Liver (tissue), 9 donors: ENCODE results near the gene SPTLC3. TPM values are rescaled to one million over a fixed set of nuclear protein-coding genes. Genes with fewer than 3 reads are reported as not detected.

Experiments
- DNase-seq: peaks from one replicate; pipeline ENCODE4 v3.0.0-alpha.2; 2017; ENCODE audit warnings: low spot score
- H3K27ac ChIP-seq, 2 donors: one replicate each; pipeline ENCODE4 v1.7.0; 2013; ENCODE audit warnings: inconsistent platforms in 2 of 2, low read length in 2 of 2, control low read depth in 1 of 2, low read depth in 1 of 2, mild to moderate bottlenecking in 1 of 2
- H3K27me3 ChIP-seq, 4 donors: one replicate each; pipeline versions ENCODE4 v1.6.1 to v1.7.0; 2013; ENCODE audit warnings: low read length in 3 of 4, inconsistent platforms in 1 of 4, mild to moderate bottlenecking in 1 of 4, moderate library complexity in 1 of 4; ENCODE audit not compliant: control insufficient read depth in 4 of 4, insufficient read depth in 4 of 4
- H3K36me3 ChIP-seq, 4 donors: one replicate each; pipeline versions ENCODE4 v1.6.1 to v1.7.0; 2013; ENCODE audit warnings: low read length in 3 of 4, mild to moderate bottlenecking in 3 of 4, low read depth in 1 of 4, moderate library complexity in 1 of 4; ENCODE audit not compliant: control insufficient read depth in 4 of 4, insufficient read depth in 3 of 4
- H3K4me1 ChIP-seq, 4 donors: one replicate each; pipeline versions ENCODE4 v1.6.1 to v1.7.0; 2013; ENCODE audit warnings: low read length in 3 of 4, mild to moderate bottlenecking in 3 of 4, moderate library complexity in 1 of 4; ENCODE audit not compliant: control insufficient read depth in 4 of 4, insufficient read depth in 4 of 4
- H3K4me3 ChIP-seq, 3 donors: one replicate each; pipeline versions ENCODE4 v1.6.1 to v1.7.0; 2013; ENCODE audit warnings: low read length in 3 of 3, control low read depth in 1 of 3, low read depth in 1 of 3, mild to moderate bottlenecking in 1 of 3
- H3K9ac ChIP-seq, 2 donors: one replicate each; pipeline ENCODE4 v1.7.0; 2013; ENCODE audit warnings: low read length in 2 of 2, mild to moderate bottlenecking in 2 of 2, moderate library complexity in 2 of 2, control low read depth in 1 of 2, low read depth in 1 of 2
- H3K9me3 ChIP-seq, 4 donors: one replicate each; pipeline versions ENCODE4 v1.6.1 to v1.7.0; 2013; ENCODE audit warnings: low read length in 3 of 4; ENCODE audit not compliant: control insufficient read depth in 4 of 4
- EGR1 ChIP-seq, 2 donors: IDR thresholded peaks; 2 replicates each; pipeline ENCODE4 v1.6.1; 2016 to 2018; ENCODE audit warnings: antibody characterized with exemption in 2 of 2, low read depth in 2 of 2
- FOXA1 ChIP-seq: IDR thresholded peaks from 2 replicates; pipeline ENCODE4 v1.6.1; 2016; ENCODE audit warnings: antibody characterized with exemption
- FOXA2 ChIP-seq: IDR thresholded peaks from 2 replicates; pipeline ENCODE4 v1.6.1; 2016; ENCODE audit warnings: antibody characterized with exemption
- GABPA ChIP-seq, 2 donors: IDR thresholded peaks in 1 of 2; conservative IDR thresholded peaks in 1 of 2; 2 replicates each; pipeline ENCODE4 v1.6.1; 2016; ENCODE audit warnings: antibody characterized with exemption in 2 of 2, mild to moderate bottlenecking in 1 of 2, moderate library complexity in 1 of 2
- HNF4A ChIP-seq, 2 donors: conservative IDR thresholded peaks; 2 replicates each; pipeline ENCODE4 v1.6.1; 2016; ENCODE audit warnings: antibody characterized with exemption in 2 of 2, mild to moderate bottlenecking in 2 of 2
- HNF4G ChIP-seq: IDR thresholded peaks from 2 replicates; pipeline ENCODE4 v1.6.1; 2016; ENCODE audit warnings: antibody characterized with exemption
- JUND ChIP-seq, 2 donors: IDR thresholded peaks; 2 replicates each; pipeline ENCODE4 v1.6.1; 2016; ENCODE audit warnings: antibody characterized with exemption in 2 of 2
- NR2F2 ChIP-seq: IDR thresholded peaks from 2 replicates; pipeline ENCODE4 v1.6.1; 2016; ENCODE audit warnings: antibody characterized with exemption
- RAD21 ChIP-seq, 2 donors: IDR thresholded peaks; 2 replicates each; pipeline ENCODE4 v1.6.1; 2016; ENCODE audit warnings: antibody characterized with exemption in 2 of 2, mild to moderate bottlenecking in 2 of 2
- TAF1 ChIP-seq: conservative IDR thresholded peaks from 2 replicates; pipeline ENCODE4 v1.6.1; 2016; ENCODE audit warnings: antibody characterized with exemption, mild to moderate bottlenecking
- YY1 ChIP-seq: IDR thresholded peaks from 2 replicates; pipeline ENCODE4 v1.6.1; 2016; ENCODE audit warnings: antibody characterized with exemption, mild to moderate bottlenecking
- WGBS: extraction: QIAGEN DNeasy Blood & Tissue Kit; methylation state at CpG from one replicate; pipeline ENCODE4 v1.1.7; 2013; 5-methylcytosine and 5-hydroxymethylcytosine counted together
- polyA plus RNA-seq, 2 donors: library from polyadenylated mRNA; stranded (reverse) in 1 of 2; unstranded in 1 of 2; fragments of 200-250 nt in 1 of 2; fragments of >200 nt in 1 of 2; fragmentation: Nextera tagmentation in 1 of 2; extraction: Ambion mirVana in 1 of 2; gene quantifications; one replicate each; pipeline versions ENCODE4 v1.2.1 to v1.2.3, GENCODE V29; 2013 to 2015
- total RNA-seq, 2 donors: library from RNA; depleted of rRNA; stranded (reverse); fragments of >200 nt; gene quantifications; one replicate each; pipeline ENCODE4 v1.2.3, GENCODE V29; 2014
- TF ChIP-seq, protein P1 (sequence below): fragments of 150-350 bp; IDR thresholded peaks from 2 replicates; pipeline ENCODE4 v1.5.1; 2017; ENCODE audit warnings: improper control_type of control experiment, low read depth, low read length; ENCODE audit not compliant: missing input control
- TF ChIP-seq, protein P2 (sequence below): IDR thresholded peaks from 2 replicates; pipeline ENCODE4 v1.6.1; 2016; ENCODE audit warnings: antibody characterized with exemption, mild to moderate bottlenecking
- TF ChIP-seq, protein P3 (sequence below): IDR thresholded peaks from 2 replicates; pipeline ENCODE4 v1.6.1; 2016; ENCODE audit warnings: antibody characterized with exemption
- TF ChIP-seq, protein P4 (sequence below): IDR thresholded peaks from 2 replicates; pipeline ENCODE4 v1.6.1; 2016; ENCODE audit warnings: antibody characterized with exemption
- TF ChIP-seq, protein P5 (sequence below): IDR thresholded peaks from 2 replicates; pipeline ENCODE4 v1.6.1; 2016; ENCODE audit warnings: antibody characterized with exemption
- donor health status: healthy.
- donor health status: healthy.
- donor health status: healthy.
- donor health status: healthy.
- donor health status: healthy.

Gene SPTLC3
- total and polyA plus RNA-seq, 4 donors = 4.2 to 40.9 (median 20.4) TPM

DNA sequence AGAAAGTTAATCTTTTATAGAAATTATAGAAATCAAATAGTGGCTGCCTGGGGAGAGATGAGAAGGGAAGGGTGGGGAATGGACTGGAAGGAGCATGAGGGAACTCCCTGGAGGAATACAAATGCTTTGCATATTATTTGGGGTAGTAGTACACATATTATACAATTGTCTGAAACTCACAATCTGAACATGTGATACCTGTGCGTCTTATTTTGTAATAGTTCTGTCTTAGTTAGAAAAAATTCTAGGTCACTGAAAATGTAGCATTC lies 30.7 kb upstream of the SPTLC3 start:
- peak overlapping the region in 1 of 3 donors; percentile 14 for H3K4me3 ChIP-seq
- H3K4me1 ChIP-seq = peaks cover 1 to 24% (median 12%) of the 10 kb centered on the region in 4 donors
- no peaks in the 10 kb centered on the region for H3K27me3 ChIP-seq
- H3K36me3 ChIP-seq = no peaks in the 10 kb centered on the region
- WGBS = 46% methylated on average over 1 of the region's 1 CpG
- TF ChIP-seq, protein P1, sequence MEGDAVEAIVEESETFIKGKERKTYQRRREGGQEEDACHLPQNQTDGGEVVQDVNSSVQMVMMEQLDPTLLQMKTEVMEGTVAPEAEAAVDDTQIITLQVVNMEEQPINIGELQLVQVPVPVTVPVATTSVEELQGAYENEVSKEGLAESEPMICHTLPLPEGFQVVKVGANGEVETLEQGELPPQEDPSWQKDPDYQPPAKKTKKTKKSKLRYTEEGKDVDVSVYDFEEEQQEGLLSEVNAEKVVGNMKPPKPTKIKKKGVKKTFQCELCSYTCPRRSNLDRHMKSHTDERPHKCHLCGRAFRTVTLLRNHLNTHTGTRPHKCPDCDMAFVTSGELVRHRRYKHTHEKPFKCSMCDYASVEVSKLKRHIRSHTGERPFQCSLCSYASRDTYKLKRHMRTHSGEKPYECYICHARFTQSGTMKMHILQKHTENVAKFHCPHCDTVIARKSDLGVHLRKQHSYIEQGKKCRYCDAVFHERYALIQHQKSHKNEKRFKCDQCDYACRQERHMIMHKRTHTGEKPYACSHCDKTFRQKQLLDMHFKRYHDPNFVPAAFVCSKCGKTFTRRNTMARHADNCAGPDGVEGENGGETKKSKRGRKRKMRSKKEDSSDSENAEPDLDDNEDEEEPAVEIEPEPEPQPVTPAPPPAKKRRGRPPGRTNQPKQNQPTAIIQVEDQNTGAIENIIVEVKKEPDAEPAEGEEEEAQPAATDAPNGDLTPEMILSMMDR = no peak
- no peak for TF ChIP-seq GABPA (IDR thresholded peaks at IDR 0.05 in 1 of 2, conservative IDR thresholded peaks at IDR 0.05 in 1 of 2)
- TF ChIP-seq HNF4A (conservative IDR thresholded peaks at IDR 0.05) = no peak
- TF ChIP-seq YY1 = no peak
- TF ChIP-seq RAD21 (IDR thresholded peaks at IDR 0.05) = no peak
- TF ChIP-seq, protein P2, sequence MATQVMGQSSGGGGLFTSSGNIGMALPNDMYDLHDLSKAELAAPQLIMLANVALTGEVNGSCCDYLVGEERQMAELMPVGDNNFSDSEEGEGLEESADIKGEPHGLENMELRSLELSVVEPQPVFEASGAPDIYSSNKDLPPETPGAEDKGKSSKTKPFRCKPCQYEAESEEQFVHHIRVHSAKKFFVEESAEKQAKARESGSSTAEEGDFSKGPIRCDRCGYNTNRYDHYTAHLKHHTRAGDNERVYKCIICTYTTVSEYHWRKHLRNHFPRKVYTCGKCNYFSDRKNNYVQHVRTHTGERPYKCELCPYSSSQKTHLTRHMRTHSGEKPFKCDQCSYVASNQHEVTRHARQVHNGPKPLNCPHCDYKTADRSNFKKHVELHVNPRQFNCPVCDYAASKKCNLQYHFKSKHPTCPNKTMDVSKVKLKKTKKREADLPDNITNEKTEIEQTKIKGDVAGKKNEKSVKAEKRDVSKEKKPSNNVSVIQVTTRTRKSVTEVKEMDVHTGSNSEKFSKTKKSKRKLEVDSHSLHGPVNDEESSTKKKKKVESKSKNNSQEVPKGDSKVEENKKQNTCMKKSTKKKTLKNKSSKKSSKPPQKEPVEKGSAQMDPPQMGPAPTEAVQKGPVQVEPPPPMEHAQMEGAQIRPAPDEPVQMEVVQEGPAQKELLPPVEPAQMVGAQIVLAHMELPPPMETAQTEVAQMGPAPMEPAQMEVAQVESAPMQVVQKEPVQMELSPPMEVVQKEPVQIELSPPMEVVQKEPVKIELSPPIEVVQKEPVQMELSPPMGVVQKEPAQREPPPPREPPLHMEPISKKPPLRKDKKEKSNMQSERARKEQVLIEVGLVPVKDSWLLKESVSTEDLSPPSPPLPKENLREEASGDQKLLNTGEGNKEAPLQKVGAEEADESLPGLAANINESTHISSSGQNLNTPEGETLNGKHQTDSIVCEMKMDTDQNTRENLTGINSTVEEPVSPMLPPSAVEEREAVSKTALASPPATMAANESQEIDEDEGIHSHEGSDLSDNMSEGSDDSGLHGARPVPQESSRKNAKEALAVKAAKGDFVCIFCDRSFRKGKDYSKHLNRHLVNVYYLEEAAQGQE = no peak
- no peak for TF ChIP-seq FOXA2
- TF ChIP-seq FOXA1 = no peak
- TF ChIP-seq, protein P3, sequence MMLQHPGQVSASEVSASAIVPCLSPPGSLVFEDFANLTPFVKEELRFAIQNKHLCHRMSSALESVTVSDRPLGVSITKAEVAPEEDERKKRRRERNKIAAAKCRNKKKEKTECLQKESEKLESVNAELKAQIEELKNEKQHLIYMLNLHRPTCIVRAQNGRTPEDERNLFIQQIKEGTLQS = no peak
- no peak for TF ChIP-seq EGR1 (IDR thresholded peaks at IDR 0.05; ENCODE audit: low read depth in 2 of 2)
- H3K9me3 ChIP-seq = no peaks in the 10 kb centered on the region
- peak overlapping the region in 1 of 2 donors; percentile 25 for H3K27ac ChIP-seq
- DNase-seq = no peak
- peak overlapping the region in 1 of 2 donors; percentile 39 for H3K9ac ChIP-seq

DNA sequence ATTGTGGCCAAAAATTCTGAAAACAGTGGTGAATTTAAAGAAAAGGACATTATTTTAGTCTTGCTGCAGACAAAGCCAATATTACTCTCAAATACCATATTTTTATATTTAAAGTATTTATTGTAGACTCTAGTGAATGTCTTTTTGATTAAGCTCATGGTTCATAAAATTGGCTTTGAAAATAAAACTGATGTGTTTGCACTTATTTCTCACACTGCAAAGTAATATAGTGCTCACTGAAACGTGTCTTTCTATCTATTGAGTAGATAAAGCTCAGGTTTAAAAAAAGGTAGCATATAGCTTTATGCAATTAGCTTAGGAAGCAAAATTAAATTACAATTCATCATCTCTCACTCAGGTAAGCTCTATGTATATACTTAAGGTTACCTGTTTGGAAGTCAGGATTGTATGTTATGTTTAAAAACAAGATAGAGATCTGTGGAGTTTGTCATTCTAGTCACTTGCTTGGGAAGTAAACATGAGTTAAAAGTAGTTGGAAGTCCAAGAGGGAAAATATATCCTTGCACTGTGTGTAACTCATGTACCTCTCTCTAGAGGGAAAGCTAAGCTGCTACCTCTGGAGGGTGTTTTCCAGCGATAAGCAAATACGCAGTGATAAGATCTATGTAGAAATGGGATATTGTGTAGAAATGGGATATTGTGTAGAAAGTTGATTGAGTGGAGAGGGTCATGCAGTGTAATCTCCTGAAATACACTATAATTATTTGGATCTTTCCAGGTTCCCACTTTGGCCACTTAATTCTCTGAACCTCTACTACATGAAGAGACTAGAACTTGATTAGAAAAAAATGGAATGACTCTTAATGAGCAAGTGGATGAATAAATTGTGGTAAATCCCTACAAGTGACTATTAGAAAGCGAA lies 29.9 kb upstream of the SPTLC3 start:
- Histone ChIP-seq H3K27ac (no peak overlapping the region), H3K4me3 (no peak overlapping the region), H3K36me3 (no peaks in the 10 kb centered on the region), H3K9ac (peak overlapping the region in 1 of 2 donors; percentile 39), H3K27me3 (no peaks in the 10 kb centered on the region), H3K9me3 (no peaks in the 10 kb centered on the region), H3K4me1 (peaks cover 1 to 24% (median 12%) of the 10 kb centered on the region in 4 donors)
- WGBS = 62% methylated on average over 4 of the region's 4 CpGs
- DNase-seq = no peak
- TF ChIP-seq RAD21 (IDR thresholded peaks at IDR 0.05) = peak in 1 of 2 donors; percentile 43
- TF ChIP-seq, protein P4, sequence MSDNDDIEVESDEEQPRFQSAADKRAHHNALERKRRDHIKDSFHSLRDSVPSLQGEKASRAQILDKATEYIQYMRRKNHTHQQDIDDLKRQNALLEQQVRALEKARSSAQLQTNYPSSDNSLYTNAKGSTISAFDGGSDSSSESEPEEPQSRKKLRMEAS = no peak
- TF ChIP-seq GABPA (IDR thresholded peaks at IDR 0.05 in 1 of 2, conservative IDR thresholded peaks at IDR 0.05 in 1 of 2) = no peak
- TF ChIP-seq JUND (IDR thresholded peaks at IDR 0.05) = no peak
- no peak for TF ChIP-seq EGR1 (IDR thresholded peaks at IDR 0.05; ENCODE audit: low read depth in 2 of 2)
- TF ChIP-seq TAF1 = no peak
- TF ChIP-seq FOXA1 = no peak
- TF ChIP-seq, protein P5, sequence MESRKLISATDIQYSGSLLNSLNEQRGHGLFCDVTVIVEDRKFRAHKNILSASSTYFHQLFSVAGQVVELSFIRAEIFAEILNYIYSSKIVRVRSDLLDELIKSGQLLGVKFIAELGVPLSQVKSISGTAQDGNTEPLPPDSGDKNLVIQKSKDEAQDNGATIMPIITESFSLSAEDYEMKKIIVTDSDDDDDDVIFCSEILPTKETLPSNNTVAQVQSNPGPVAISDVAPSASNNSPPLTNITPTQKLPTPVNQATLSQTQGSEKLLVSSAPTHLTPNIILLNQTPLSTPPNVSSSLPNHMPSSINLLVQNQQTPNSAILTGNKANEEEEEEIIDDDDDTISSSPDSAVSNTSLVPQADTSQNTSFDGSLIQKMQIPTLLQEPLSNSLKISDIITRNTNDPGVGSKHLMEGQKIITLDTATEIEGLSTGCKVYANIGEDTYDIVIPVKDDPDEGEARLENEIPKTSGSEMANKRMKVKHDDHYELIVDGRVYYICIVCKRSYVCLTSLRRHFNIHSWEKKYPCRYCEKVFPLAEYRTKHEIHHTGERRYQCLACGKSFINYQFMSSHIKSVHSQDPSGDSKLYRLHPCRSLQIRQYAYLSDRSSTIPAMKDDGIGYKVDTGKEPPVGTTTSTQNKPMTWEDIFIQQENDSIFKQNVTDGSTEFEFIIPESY = no peak
- TF ChIP-seq FOXA2 = no peak
- TF ChIP-seq, protein P2 = no peak
- no peak for TF ChIP-seq HNF4G
- TF ChIP-seq, protein P3 = no peak
- TF ChIP-seq NR2F2 = no peak
